SW480 (cell line): ENCODE data around the gene MICAL2.

Source experiments
- DNase-seq: peaks from one replicate; pipeline ENCODE4 v3.0.0-alpha.2; 2016; ENCODE audit warnings: low spot score

The MICAL2 gene

GRCh38 chr11:12189543-12190235 lies 79.3 kb downstream of the MICAL2 start:
- no peak for DNase-seq

GRCh38 chr11:12190511-12190910 lies 80.1 kb downstream of the MICAL2 start:
- no peak for DNase-seq

- DNase-seq: no peak
These were observed 82.6 kb downstream of the MICAL2 start for GRCh38 chr11:12192794-12193514.

- no peak for DNase-seq
These were observed 83.3 kb downstream of the MICAL2 start for GRCh38 chr11:12193515-12194336.

- DNase-seq: no peak
These were observed 85.4 kb downstream of the MICAL2 start for GRCh38 chr11:12195768-12196167.

- no peak for DNase-seq
These were observed 85.9 kb downstream of the MICAL2 start for GRCh38 chr11:12196308-12196707.

GRCh38 chr11:12196872-12197271 lies 86.5 kb downstream of the MICAL2 start:
- no peak for DNase-seq

- no peak for DNase-seq
These were observed 88.1 kb downstream of the MICAL2 start for GRCh38 chr11:12198251-12199222.

- no peak for DNase-seq
These were observed 89.0 kb downstream of the MICAL2 start for GRCh38 chr11:12199231-12199948.

GRCh38 chr11:12200279-12200990 lies 90.0 kb downstream of the MICAL2 start:
- no peak for DNase-seq

GRCh38 chr11:12200991-12201985 lies 90.9 kb downstream of the MICAL2 start:
- DNase-seq: no peak

GRCh38 chr11:12202661-12203310 lies 92.4 kb downstream of the MICAL2 start:
- no peak for DNase-seq

- no peak for DNase-seq
These were observed 94.1 kb downstream of the MICAL2 start for GRCh38 chr11:12204506-12204905.

- no peak for DNase-seq
These were observed 94.9 kb downstream of the MICAL2 start for GRCh38 chr11:12205330-12205729.

GRCh38 chr11:12206529-12206928 lies 96.1 kb downstream of the MICAL2 start:
- DNase-seq: no peak

GRCh38 chr11:12207384-12208150 lies 97.2 kb downstream of the MICAL2 start:
- no peak for DNase-seq

- no peak for DNase-seq
These were observed 98.7 kb downstream of the MICAL2 start for GRCh38 chr11:12209096-12209495.

GRCh38 chr11:12210200-12210599 lies 99.8 kb downstream of the MICAL2 start:
- DNase-seq: no peak
